Measurements from ENCODE around the gene PABPN1.

PABPN1 gene

DNA sequence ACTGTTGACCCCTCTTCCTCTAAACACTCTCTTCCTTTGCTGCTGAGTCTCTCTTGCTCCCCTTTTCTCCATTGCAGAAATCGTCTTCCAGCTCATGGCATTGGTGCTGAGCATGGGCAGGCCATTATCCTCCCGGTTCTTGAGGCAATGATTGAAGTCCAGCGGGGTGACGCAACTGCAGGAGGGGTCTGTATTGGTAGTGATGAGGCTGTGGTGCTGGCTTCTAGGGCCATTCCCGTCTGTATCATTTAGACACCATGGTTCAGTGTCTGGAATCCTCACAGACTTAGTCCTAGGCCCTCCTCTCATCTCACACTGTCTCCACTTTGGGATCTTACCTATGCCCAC is 32.1 kb downstream of the PABPN1 start:
- DNase-seq (ENCODE audit: low read depth), result no peak
- no peak overlapping the region for H3K4me3 ChIP-seq (ENCODE audit: low read depth, low read length)
- TF ChIP-seq, protein P1, sequence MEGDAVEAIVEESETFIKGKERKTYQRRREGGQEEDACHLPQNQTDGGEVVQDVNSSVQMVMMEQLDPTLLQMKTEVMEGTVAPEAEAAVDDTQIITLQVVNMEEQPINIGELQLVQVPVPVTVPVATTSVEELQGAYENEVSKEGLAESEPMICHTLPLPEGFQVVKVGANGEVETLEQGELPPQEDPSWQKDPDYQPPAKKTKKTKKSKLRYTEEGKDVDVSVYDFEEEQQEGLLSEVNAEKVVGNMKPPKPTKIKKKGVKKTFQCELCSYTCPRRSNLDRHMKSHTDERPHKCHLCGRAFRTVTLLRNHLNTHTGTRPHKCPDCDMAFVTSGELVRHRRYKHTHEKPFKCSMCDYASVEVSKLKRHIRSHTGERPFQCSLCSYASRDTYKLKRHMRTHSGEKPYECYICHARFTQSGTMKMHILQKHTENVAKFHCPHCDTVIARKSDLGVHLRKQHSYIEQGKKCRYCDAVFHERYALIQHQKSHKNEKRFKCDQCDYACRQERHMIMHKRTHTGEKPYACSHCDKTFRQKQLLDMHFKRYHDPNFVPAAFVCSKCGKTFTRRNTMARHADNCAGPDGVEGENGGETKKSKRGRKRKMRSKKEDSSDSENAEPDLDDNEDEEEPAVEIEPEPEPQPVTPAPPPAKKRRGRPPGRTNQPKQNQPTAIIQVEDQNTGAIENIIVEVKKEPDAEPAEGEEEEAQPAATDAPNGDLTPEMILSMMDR (IDR thresholded peaks at IDR 0.05; ENCODE audit: low read depth, low read length, missing control alignments), result no peak
- in situ Hi-C loops (cut with HindIII; ENCODE audit: low sequenced_read_pairs), result no loop called here

DNA sequence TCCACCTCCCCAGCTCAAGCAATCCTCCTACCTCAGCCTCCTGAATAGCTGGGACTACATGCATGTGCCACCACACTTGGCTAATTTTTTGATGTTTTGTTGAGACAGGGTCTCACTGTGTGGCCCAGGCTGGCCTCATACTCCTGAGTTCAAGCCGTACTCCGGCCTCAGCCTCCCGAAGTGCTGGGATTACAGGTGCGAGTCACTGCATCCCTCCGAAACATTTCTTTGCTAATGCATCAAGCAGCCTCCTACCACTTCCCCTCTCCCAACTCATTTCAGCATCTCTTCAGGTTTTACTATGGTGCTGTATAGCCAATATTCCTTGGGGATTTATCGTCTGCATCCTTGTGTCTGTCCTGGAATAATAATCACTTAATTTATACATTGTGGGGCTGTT is 33.7 kb downstream of the PABPN1 start:
- in situ Hi-C loops (cut with HindIII; ENCODE audit: low sequenced_read_pairs), result no loop called here
- TF ChIP-seq, protein P1 (IDR thresholded peaks at IDR 0.05; ENCODE audit: low read depth, low read length, missing control alignments), result no peak
- H3K4me3 ChIP-seq (ENCODE audit: low read depth, low read length), result no peak overlapping the region

DNA sequence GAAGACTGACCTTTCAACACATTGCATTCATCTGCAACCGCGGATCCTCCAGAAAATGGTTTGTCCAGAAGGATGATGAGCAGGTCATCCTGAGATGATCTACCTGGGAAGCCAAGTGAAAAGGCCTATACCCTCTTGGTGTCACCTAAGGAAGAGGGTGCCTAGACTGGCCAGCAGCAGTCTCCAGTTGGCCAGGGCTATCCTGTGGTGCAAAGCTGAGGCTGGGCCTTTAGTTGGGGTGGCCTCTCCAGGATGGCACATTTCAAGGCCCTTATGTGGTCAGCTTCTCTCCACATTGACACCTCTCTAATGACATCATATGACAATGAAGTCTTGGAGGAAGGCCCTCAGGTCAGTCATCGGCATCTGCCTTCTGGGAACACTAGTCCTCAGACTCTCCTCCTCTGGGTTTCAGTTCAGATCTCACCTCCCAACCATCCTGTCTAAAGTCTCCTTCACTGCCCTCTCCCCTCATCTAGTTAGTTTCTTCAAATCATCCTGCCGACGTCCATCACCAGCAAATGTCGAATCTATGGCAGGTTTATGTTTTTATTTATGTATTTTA is 34.7 kb downstream of the PABPN1 start:
- no peak for DNase-seq (ENCODE audit: low read depth)
- in situ Hi-C loops (cut with HindIII; ENCODE audit: low sequenced_read_pairs), result no loop called here
- TF ChIP-seq, protein P1 (IDR thresholded peaks at IDR 0.05; ENCODE audit: low read depth, low read length, missing control alignments), result no peak
- H3K4me3 ChIP-seq (ENCODE audit: low read depth, low read length), result no peak overlapping the region

More for the DNA sequence above, 33.7 kb downstream of the PABPN1 start:
- DNase-seq (ENCODE audit: low read depth), result no peak

DNA sequence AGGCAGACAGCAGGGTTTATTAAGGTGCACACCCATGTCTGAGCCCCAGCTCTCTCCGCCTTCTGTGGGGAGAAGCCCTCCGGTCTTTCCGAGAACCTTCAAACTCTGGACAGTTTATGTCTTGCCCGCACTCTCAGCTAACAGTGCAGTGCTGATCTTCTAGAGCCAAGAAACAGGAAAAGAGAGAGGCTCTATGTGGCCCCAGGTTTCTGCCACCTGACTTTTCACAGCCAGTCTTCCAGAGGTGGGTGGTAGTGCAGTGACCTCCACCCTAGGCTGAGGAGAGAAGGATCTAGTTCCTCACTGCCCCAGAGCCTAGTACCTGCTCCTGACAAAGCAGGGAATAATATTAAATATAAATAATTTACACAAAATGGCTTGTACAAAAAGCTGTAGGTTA is 35.4 kb downstream of the PABPN1 start:
- H3K4me3 ChIP-seq (ENCODE audit: low read depth, low read length), result no peak overlapping the region
- TF ChIP-seq, protein P1 (IDR thresholded peaks at IDR 0.05; ENCODE audit: low read depth, low read length, missing control alignments), result no peak
- in situ Hi-C loops (cut with HindIII; ENCODE audit: low sequenced_read_pairs), result no loop called here
- no peak for DNase-seq (ENCODE audit: low read depth)

DNA sequence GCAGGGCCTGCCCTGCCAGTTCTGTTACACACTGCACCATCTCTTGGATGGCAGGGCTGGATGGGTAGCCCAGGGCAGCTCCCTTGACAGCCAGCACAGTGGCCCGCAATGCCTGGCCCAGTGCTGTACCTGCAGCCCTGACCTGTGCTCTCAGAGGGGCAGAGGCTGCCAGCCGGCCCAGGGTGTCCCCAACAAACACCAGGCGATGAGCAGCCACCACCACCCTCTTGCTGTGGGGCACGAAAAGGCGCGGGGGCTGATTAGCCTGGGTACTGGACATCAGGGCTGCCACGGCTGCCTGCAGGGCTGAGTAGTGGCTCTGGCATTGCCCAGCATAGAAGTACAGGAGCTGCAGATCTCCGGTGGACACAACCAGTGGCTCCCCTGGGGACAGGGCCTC is 36.0 kb downstream of the PABPN1 start:
- in situ Hi-C loops (cut with HindIII; ENCODE audit: low sequenced_read_pairs), result no loop called here
- TF ChIP-seq, protein P1 (IDR thresholded peaks at IDR 0.05; ENCODE audit: low read depth, low read length, missing control alignments), result no peak
- H3K4me3 ChIP-seq (ENCODE audit: low read depth, low read length), result no peak overlapping the region
- no peak for DNase-seq (ENCODE audit: low read depth)

DNA sequence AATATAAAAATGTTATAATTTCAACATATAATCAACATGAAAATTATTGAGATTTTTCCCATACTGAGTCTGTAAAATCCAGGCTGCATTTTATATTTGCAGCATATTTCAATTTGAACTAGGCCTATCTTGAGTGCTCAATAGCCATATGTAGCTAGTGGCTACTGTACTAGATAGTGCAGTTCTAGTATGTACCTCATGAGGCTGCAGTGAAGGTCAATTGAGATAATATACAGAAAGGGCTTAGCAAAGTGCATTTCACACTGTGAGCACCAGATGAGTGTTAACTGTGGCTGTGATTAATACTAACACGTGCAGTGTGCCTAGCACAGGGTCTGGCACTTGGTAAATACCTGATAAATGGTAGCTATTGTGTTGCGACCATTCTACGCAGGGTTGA is 36.8 kb downstream of the PABPN1 start:
- no peak for DNase-seq (ENCODE audit: low read depth)
- TF ChIP-seq, protein P1 (IDR thresholded peaks at IDR 0.05; ENCODE audit: low read depth, low read length, missing control alignments), result no peak
- in situ Hi-C loops (cut with HindIII; ENCODE audit: low sequenced_read_pairs), result no loop called here
- H3K4me3 ChIP-seq (ENCODE audit: low read depth, low read length), result no peak overlapping the region

All from astrocyte of the cerebellum (primary cell).